22Rv1 (cell line): ENCODE data around the gene PAGE2B.

ENCODE experiments used
- CTCF ChIP-seq: fragments of 450-650 bp; IDR thresholded peaks from 2 replicates; pipeline ENCODE4 v1.5.1; 2017; ENCODE audit warnings: mild to moderate bottlenecking
- ZFX ChIP-seq: fragments of 450-650 bp; IDR thresholded peaks from 2 replicates; pipeline ENCODE4 v1.6.1; 2017; ENCODE audit warnings: antibody characterized with exemption, borderline replicate concordance

- TF ChIP-seq CTCF (peak; percentile 76), ZFX (no peak)
Measured at GRCh38 chrX:55057675-55058249, 17.1 kb upstream of the PAGE2B start.
